HepG2 (cell line): Measurements from ENCODE around the gene PSAP. TPM values are rescaled to one million over a fixed set of nuclear protein-coding genes. Genes with fewer than 3 reads are reported as not detected.

Experiments used
- BCL6 ChIP-seq: IDR thresholded peaks from 2 replicates; pipeline ENCODE4 v1.6.1; 2016; ENCODE audit warnings: missing genetic modification reagents, missing compliant biosample characterization
- CHD2 ChIP-seq: IDR thresholded peaks from 2 replicates; pipeline ENCODE4 v1.6.1; 2011; ENCODE audit warnings: low read depth, low read length, improper control_type of control experiment
- DMTF1 ChIP-seq: sonication (generic); formaldehyde crosslinking; IDR thresholded peaks from 2 replicates; pipeline ENCODE4 v1.4.0; 2020; ENCODE audit warnings: mild to moderate bottlenecking, missing genetic modification reagents
- FLYWCH1 ChIP-seq: sonication (generic); formaldehyde crosslinking; IDR thresholded peaks from 2 replicates; pipeline ENCODE4 v1.8.1; 2023; ENCODE audit warnings: mild to moderate bottlenecking, missing genetic modification reagents
- FOXM1 ChIP-seq: sonication (generic); formaldehyde crosslinking; IDR thresholded peaks from 2 replicates; pipeline ENCODE4 v1.5.0; 2020; ENCODE audit warnings: missing genetic modification reagents
- KDM4B ChIP-seq: sonication (generic); formaldehyde crosslinking; IDR thresholded peaks from 2 replicates; pipeline ENCODE4 v1.4.0; 2020; ENCODE audit warnings: missing genetic modification reagents
- MED8 ChIP-seq: sonication (generic); formaldehyde crosslinking; IDR thresholded peaks from 2 replicates; pipeline ENCODE4 v1.8.1; 2023; ENCODE audit warnings: mild to moderate bottlenecking, missing genetic modification reagents; ENCODE audit not compliant: insufficient replicate concordance
- MTA1 ChIP-seq: sonication (generic); formaldehyde crosslinking; IDR thresholded peaks from 2 replicates; pipeline ENCODE4 v1.4.0; 2020; ENCODE audit warnings: missing genetic modification reagents, mild to moderate bottlenecking, borderline replicate concordance
- MTF1 ChIP-seq: sonication (generic); formaldehyde crosslinking; IDR thresholded peaks from 2 replicates; pipeline ENCODE4 v1.5.0; 2020; ENCODE audit warnings: missing genetic modification reagents
- RAD51 ChIP-seq: fragments of 450-650 bp; IDR thresholded peaks from 2 replicates; pipeline ENCODE4 v1.6.1; 2016; ENCODE audit warnings: borderline replicate concordance
- SOX6 ChIP-seq, 2 experiments: fragments of 450-650 bp in 1 of 2; sonication (generic) in 1 of 2; formaldehyde crosslinking in 1 of 2; IDR thresholded peaks; 2 replicates each; pipeline versions ENCODE4 v1.4.0 to v1.6.1; 2017 to 2020; ENCODE audit warnings: antibody characterized with exemption in 1 of 2, mild to moderate bottlenecking in 1 of 2, missing genetic modification reagents in 1 of 2
- YEATS2 ChIP-seq: sonication (generic); formaldehyde crosslinking; IDR thresholded peaks from 2 replicates; pipeline ENCODE4 v1.4.0; 2020; ENCODE audit warnings: missing genetic modification reagents, borderline replicate concordance
- ZBTB14 ChIP-seq: sonication (generic); formaldehyde crosslinking; IDR thresholded peaks from 2 replicates; pipeline ENCODE4 v1.4.0; 2020; ENCODE audit warnings: missing genetic modification reagents
- ZBTB8A ChIP-seq: sonication (generic); formaldehyde crosslinking; IDR thresholded peaks from 2 replicates; pipeline ENCODE4 v1.4.0; 2020; ENCODE audit warnings: mild to moderate bottlenecking, low read depth, missing genetic modification reagents, borderline replicate concordance
- ZGPAT ChIP-seq: IDR thresholded peaks from 2 replicates; pipeline ENCODE4 v1.6.1; 2016; ENCODE audit warnings: mild to moderate bottlenecking
- ZNF281 ChIP-seq: sonication (generic); formaldehyde crosslinking; IDR thresholded peaks from 2 replicates; pipeline ENCODE4 v1.4.0; 2020; ENCODE audit warnings: missing genetic modification reagents, borderline replicate concordance
- ZNF296 ChIP-seq: sonication (generic); formaldehyde crosslinking; conservative IDR thresholded peaks from 2 replicates; pipeline ENCODE4 v1.5.0; 2020; ENCODE audit warnings: mild to moderate bottlenecking, missing genetic modification reagents
- ZNF337 ChIP-seq: sonication (generic); formaldehyde crosslinking; IDR thresholded peaks from 2 replicates; pipeline ENCODE4 v1.5.1; 2020; ENCODE audit warnings: missing genetic modification reagents, low read depth, mild to moderate bottlenecking, borderline replicate concordance
- ZNF44 ChIP-seq: sonication (generic); formaldehyde crosslinking; IDR thresholded peaks from 2 replicates; pipeline ENCODE4 v1.5.1; 2020; ENCODE audit warnings: mild to moderate bottlenecking, missing genetic modification reagents
- ZNF468 ChIP-seq: sonication (generic); formaldehyde crosslinking; IDR thresholded peaks from 2 replicates; pipeline ENCODE4 v1.8.0; 2022; ENCODE audit warnings: mild to moderate bottlenecking, moderate library complexity, missing genetic modification reagents
- ZNF556 ChIP-seq: sonication (generic); formaldehyde crosslinking; IDR thresholded peaks from 2 replicates; pipeline ENCODE4 v1.4.0; 2020; ENCODE audit warnings: mild to moderate bottlenecking, missing genetic modification reagents, borderline replicate concordance
- ZNF564 ChIP-seq: sonication (generic); formaldehyde crosslinking; IDR thresholded peaks from 2 replicates; pipeline ENCODE4 v1.8.1; 2023; ENCODE audit warnings: mild to moderate bottlenecking, missing genetic modification reagents
- polyA plus RNA-seq, 8 experiments: library from polyadenylated mRNA; depleted of rRNA in 3 of 8; stranded (reverse) in 7 of 8; unstranded in 1 of 8; fragments of >200 nt; fragmentation: Illumina TruSeq in 4 of 8; extraction: Trizol in 4 of 8; gene quantifications; 2 replicates each; pipeline versions ENCODE4 v1.2.1 to v1.2.3, GENCODE V29; 2011 to 2016; ENCODE audit warnings: low read depth in 4 of 8, missing spikeins in 1 of 8, mixed read lengths in 1 of 8; ENCODE audit not compliant: insufficient read depth in 1 of 8
- total RNA-seq, 5 experiments: library from RNA; depleted of rRNA; stranded (reverse); fragments of >200 nt; fragmentation: Illumina TruSeq; extraction: Trizol; gene quantifications; 2 replicates each; pipeline ENCODE4 v1.2.3, GENCODE V29; 2016; ENCODE audit warnings: low read depth in 1 of 5

PSAP gene
- total and polyA plus RNA-seq, 2 of the 13 experiments (the other 11 are each of a cell fraction or from before 2014, with no cell fraction given) = 323 to 643 TPM

- TF ChIP-seq ZGPAT = peak; percentile 49; the same call in 1 of the 2 replicates
- TF ChIP-seq ZNF296 (CRISPR knock-in tag) = no peak
- TF ChIP-seq ZNF44 (CRISPR knock-in tag) = no peak
- no peak for TF ChIP-seq ZNF564 (CRISPR knock-in tag)
- TF ChIP-seq MTA1 = peak; percentile 60; the same call in 1 of the 2 replicates
- TF ChIP-seq ZNF337 (CRISPR knock-in tag) = no peak
- no peak for TF ChIP-seq MED8
- TF ChIP-seq ZBTB8A = no peak
- no peak for TF ChIP-seq CHD2
- TF ChIP-seq KDM4B (CRISPR knock-in tag) = peak; percentile 41; the same call in 1 of the 2 replicates
- no peak for TF ChIP-seq FLYWCH1
- no peak for TF ChIP-seq RAD51
- no peak for TF ChIP-seq DMTF1 (CRISPR knock-in tag)
- 0 out of 2 replicates have a peak, but pooled peaks have one; percentile 75 for TF ChIP-seq ZNF556 (CRISPR knock-in tag)
- no peak for TF ChIP-seq ZNF468 (CRISPR knock-in tag)
- TF ChIP-seq YEATS2 = peak; percentile 78; the same call in 1 of the 2 replicates
- no peak for TF ChIP-seq FOXM1 (CRISPR knock-in tag)
- TF ChIP-seq ZNF281 (CRISPR knock-in tag) = peak; percentile 50; the same call in 1 of the 2 replicates
- no peak for TF ChIP-seq MTF1 (CRISPR knock-in tag)
- no peak for TF ChIP-seq SOX6 (IDR thresholded peaks at IDR 0.05)
- no peak; the same call in 1 of the 2 replicates for TF ChIP-seq SOX6 (CRISPR knock-in tag; IDR thresholded peaks at IDR 0.05)
- no peak for TF ChIP-seq BCL6
- TF ChIP-seq ZBTB14 (CRISPR knock-in tag) = no peak
These were observed 9.4 kb upstream of the PSAP start (continued) for GRCh38 chr10:71860243-71861029.
